Measurements from ENCODE around the gene C2orf15. TPM values are rescaled to one million over a fixed set of nuclear protein-coding genes. Genes with fewer than 3 reads are reported as not detected.

Gene C2orf15
- polyA plus RNA-seq, 2 of the 4 experiments (the other 2 are of a cell fraction): 1.3 to 1.6 TPM

DNA sequence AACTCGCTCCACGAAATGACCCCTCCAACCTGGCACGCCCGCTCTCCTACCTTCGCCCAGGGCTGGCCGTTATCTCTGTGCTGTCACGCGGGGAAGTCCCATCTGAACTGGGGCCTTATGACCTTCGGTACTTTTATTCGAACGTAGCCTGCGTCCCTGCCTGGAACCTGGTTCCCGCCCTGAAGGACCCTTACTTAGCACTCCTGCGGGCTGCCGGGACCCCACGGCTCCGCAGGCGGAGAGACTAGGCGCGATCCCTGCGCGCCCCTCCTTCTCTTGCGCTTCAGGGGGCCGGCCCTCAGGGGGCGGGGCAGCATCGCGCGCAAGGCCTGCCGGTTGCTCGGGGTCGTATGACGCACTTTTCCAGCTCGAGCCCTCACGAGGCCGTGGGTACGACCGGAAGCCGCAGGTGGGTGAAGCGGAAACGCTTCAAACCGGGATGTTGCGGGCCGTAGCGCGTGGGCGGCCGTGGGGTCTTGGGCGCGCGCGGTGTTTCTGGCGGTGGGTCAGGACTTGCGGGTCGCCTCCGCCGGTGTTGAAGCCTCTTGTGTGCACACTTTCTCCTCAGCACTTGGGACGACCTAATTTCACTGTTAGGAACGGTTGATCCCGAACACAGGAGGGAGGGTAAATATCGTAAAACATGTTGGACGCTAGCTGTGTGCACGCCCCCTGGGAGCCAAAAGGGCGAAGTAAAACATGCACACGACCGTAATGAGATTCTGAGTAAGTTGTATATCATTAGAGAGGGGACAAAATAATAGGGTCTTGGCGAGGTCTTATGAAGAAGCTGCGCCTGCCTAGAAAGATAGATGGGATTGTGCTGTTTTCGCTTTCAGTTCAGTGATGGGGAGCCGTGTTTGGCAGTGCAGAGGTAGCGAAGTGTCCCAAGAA is 13.4 kb downstream of the C2orf15 start, which contains the start of the genes LIPT1 and TSGA10 (continued):
- TF ChIP-seq, protein P1, sequence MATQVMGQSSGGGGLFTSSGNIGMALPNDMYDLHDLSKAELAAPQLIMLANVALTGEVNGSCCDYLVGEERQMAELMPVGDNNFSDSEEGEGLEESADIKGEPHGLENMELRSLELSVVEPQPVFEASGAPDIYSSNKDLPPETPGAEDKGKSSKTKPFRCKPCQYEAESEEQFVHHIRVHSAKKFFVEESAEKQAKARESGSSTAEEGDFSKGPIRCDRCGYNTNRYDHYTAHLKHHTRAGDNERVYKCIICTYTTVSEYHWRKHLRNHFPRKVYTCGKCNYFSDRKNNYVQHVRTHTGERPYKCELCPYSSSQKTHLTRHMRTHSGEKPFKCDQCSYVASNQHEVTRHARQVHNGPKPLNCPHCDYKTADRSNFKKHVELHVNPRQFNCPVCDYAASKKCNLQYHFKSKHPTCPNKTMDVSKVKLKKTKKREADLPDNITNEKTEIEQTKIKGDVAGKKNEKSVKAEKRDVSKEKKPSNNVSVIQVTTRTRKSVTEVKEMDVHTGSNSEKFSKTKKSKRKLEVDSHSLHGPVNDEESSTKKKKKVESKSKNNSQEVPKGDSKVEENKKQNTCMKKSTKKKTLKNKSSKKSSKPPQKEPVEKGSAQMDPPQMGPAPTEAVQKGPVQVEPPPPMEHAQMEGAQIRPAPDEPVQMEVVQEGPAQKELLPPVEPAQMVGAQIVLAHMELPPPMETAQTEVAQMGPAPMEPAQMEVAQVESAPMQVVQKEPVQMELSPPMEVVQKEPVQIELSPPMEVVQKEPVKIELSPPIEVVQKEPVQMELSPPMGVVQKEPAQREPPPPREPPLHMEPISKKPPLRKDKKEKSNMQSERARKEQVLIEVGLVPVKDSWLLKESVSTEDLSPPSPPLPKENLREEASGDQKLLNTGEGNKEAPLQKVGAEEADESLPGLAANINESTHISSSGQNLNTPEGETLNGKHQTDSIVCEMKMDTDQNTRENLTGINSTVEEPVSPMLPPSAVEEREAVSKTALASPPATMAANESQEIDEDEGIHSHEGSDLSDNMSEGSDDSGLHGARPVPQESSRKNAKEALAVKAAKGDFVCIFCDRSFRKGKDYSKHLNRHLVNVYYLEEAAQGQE (IDR thresholded peaks at IDR 0.05): peak; percentile 38; the same call in 1 of the 2 replicates

DNA sequence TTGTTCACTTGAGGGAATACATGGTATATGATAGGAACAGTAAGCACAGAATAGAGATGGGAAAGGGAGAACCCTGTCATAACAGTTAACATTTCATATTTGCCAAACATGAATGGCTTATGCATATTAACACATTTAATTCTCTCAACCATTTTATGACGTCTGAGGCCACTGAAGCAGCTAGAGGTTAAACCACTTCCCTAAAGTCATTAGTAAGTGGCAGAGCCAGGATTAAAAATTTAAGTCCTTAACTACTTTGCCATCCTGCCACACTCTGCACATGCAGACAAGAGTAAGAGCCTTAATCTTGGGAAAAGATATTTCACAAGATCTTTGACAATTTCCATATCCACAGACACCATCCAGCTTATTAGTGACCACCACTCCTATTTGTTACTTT is 15.4 kb downstream of the C2orf15 start:
- TF ChIP-seq, protein P2, sequence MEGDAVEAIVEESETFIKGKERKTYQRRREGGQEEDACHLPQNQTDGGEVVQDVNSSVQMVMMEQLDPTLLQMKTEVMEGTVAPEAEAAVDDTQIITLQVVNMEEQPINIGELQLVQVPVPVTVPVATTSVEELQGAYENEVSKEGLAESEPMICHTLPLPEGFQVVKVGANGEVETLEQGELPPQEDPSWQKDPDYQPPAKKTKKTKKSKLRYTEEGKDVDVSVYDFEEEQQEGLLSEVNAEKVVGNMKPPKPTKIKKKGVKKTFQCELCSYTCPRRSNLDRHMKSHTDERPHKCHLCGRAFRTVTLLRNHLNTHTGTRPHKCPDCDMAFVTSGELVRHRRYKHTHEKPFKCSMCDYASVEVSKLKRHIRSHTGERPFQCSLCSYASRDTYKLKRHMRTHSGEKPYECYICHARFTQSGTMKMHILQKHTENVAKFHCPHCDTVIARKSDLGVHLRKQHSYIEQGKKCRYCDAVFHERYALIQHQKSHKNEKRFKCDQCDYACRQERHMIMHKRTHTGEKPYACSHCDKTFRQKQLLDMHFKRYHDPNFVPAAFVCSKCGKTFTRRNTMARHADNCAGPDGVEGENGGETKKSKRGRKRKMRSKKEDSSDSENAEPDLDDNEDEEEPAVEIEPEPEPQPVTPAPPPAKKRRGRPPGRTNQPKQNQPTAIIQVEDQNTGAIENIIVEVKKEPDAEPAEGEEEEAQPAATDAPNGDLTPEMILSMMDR (IDR thresholded peaks at IDR 0.05): no peak
- no peak for TF ChIP-seq ZFP36 (IDR thresholded peaks at IDR 0.05; ENCODE audit: borderline replicate concordance, partially characterized antibody)
- TF ChIP-seq, protein P3, sequence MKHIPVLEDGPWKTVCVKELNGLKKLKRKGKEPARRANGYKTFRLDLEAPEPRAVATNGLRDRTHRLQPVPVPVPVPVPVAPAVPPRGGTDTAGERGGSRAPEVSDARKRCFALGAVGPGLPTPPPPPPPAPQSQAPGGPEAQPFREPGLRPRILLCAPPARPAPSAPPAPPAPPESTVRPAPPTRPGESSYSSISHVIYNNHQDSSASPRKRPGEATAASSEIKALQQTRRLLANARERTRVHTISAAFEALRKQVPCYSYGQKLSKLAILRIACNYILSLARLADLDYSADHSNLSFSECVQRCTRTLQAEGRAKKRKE (CRISPR knock-in tag; IDR thresholded peaks at IDR 0.05; ENCODE audit: low read depth): no peak
- no peak for TF ChIP-seq EHMT2 (IDR thresholded peaks at IDR 0.05; ENCODE audit: low read depth)
- TF ChIP-seq CBX8 (IDR thresholded peaks at IDR 0.05): no peak
- no peak for TF ChIP-seq HOXB13 (CRISPR knock-in tag; IDR thresholded peaks at IDR 0.05; ENCODE audit: low read depth)
- no peak for TF ChIP-seq MAFK (IDR thresholded peaks at IDR 0.05; ENCODE audit: partially characterized antibody)
- TF ChIP-seq CHD4 (IDR thresholded peaks at IDR 0.05; ENCODE audit: borderline replicate concordance): no peak
- no peak for TF ChIP-seq KDM1A (IDR thresholded peaks at IDR 0.05; ENCODE audit: low read depth)
- DNase-seq (ENCODE audit: low read depth in 1 of 2, low spot score in 1 of 2): no peak
- POLR2A ChIA-PET: no interaction called here
- H3K4me2 ChIP-seq: no peak overlapping the region
- no peak for FAIRE-seq
- no peak for ATAC-seq
- 77% methylated on average over 1 of the region's 1 CpG for WGBS (ENCODE audit: missing lambda C conversion rate)
- H3K27ac ChIP-seq: no peak overlapping the region
- H3K4me1 ChIP-seq: peaks cover 10% of the 10 kb centered on the region; the same call in 1 of the 3 replicates
- CTCF ChIA-PET: interaction anchor here (1.4 kb wide), 1 partner anchor 507 kb away, joined by 3 read pairs; no protein-coding TSS in a partner anchor
- no peaks in the 10 kb centered on the region for H3K9me3 ChIP-seq
- H3K4me3 ChIP-seq: no peak overlapping the region

DNA sequence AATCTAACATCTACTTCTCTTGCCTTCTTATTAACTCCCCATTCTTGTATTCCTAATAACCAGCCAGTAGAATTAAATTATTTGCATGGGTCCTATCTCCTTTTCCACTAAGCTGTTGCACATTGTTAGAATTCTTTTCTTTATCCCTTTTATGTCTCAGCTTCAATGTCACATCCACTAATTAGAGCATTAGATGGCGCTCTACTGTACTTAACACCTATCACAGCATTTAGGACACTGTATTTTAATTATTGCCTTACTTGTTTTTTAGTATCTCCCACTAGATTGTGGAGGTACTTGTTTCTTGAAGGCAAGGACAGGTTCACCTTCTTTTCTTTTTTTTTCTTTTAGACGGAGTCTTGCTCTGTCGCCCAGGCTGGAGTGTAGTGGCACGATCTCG is 17.1 kb downstream of the C2orf15 start:
- ChIA-PET CTCF (interaction anchor here (1.9 kb wide), 1 partner anchor 14 kb away, joined by 6 read pairs; no protein-coding TSS in a partner anchor), POLR2A (no interaction called here)
- Histone ChIP-seq H3K4me3 (no peak overlapping the region), H3K9me3 (no peaks in the 10 kb centered on the region), H3K4me1 (peaks cover 9% of the 10 kb centered on the region; the same call in 1 of the 3 replicates), H3K27ac (no peak overlapping the region), H3K4me2 (no peak overlapping the region)
- WGBS (ENCODE audit: missing lambda C conversion rate): 95% methylated on average over 5 of the region's 5 CpGs
- no peak for ATAC-seq
- DNase-seq (ENCODE audit: low read depth in 1 of 2, low spot score in 1 of 2): no peak
- TF ChIP-seq JUN (IDR thresholded peaks at IDR 0.05) (no peak), ZNF302 (CRISPR knock-in tag; IDR thresholded peaks at IDR 0.05) (no peak)
- FAIRE-seq: no peak

DNA sequence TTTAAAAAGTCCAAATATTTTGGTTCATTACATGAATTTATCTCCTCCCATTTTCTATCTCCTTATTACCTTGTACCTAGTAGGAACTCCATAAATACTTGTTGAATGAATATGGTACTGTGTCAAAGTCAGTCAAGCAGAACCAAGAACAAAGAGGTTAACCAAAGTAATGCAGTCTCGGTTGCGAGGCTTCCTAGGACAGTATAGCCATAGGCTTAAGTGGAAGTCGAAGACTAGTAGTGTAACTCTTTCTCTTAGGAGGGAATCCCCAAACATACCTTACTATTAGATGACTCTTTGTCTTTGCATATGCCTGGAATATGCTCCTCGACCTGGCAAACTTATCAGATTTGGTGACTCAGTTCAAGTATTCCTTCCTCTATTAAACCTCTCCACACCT is 18.1 kb downstream of the C2orf15 start:
- no peak overlapping the region for H3K4me2 ChIP-seq
- TF ChIP-seq POLR2AphosphoS2 (conservative IDR thresholded peaks at IDR 0.05; ENCODE audit: low read length): no peak
- no peak for TF ChIP-seq NFE2L2 (conservative IDR thresholded peaks at IDR 0.05; ENCODE audit: low read length)
- TF ChIP-seq HOXA7 (CRISPR knock-in tag; IDR thresholded peaks at IDR 0.05): no peak
- no peak for TF ChIP-seq HEYL (CRISPR knock-in tag; IDR thresholded peaks at IDR 0.05)
- no peak for TF ChIP-seq FOXS1 (CRISPR knock-in tag; IDR thresholded peaks at IDR 0.05)
- TF ChIP-seq EHF (CRISPR knock-in tag; IDR thresholded peaks at IDR 0.05): no peak
- TF ChIP-seq, protein P4, sequence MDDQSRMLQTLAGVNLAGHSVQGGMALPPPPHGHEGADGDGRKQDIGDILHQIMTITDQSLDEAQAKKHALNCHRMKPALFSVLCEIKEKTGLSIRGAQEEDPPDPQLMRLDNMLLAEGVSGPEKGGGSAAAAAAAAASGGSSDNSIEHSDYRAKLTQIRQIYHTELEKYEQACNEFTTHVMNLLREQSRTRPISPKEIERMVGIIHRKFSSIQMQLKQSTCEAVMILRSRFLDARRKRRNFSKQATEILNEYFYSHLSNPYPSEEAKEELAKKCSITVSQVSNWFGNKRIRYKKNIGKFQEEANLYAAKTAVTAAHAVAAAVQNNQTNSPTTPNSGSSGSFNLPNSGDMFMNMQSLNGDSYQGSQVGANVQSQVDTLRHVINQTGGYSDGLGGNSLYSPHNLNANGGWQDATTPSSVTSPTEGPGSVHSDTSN (IDR thresholded peaks at IDR 0.05): no peak
- TF ChIP-seq KDM1A (IDR thresholded peaks at IDR 0.05; ENCODE audit: low read depth): no peak
- TF ChIP-seq CBX8 (IDR thresholded peaks at IDR 0.05): no peak
- H3K4me1 ChIP-seq: peaks cover 4% of the 10 kb centered on the region; the same call in 1 of the 3 replicates
- no peaks in the 10 kb centered on the region for H3K9me3 ChIP-seq
- no peak overlapping the region for H3K4me3 ChIP-seq
- CTCF ChIA-PET: no interaction called here
- FAIRE-seq (no peak), DNase-seq (ENCODE audit: low read depth in 1 of 2, low spot score in 1 of 2) (no peak), ATAC-seq (no peak)
- 82% methylated on average over 4 of the region's 4 CpGs for WGBS (ENCODE audit: missing lambda C conversion rate)
- POLR2A ChIA-PET: no interaction called here
- H3K27ac ChIP-seq: no peak overlapping the region

Measured in A549 (cell line).